PC-3 (cell line): Measurements from ENCODE around the gene RNF26.

ENCODE experiments used
- EZH2 ChIP-seq: fragments of 300-600 bp; sonication (generic); IDR thresholded peaks from one replicate; pipeline ENCODE4 v1.6.1; 2017; ENCODE audit warnings: antibody characterized with exemption, mild to moderate bottlenecking, low read length; ENCODE audit not compliant: unreplicated experiment
- TF ChIP-seq, protein P1 (sequence below): fragments of 300-600 bp; sonication (generic); conservative IDR thresholded peaks from 2 replicates; pipeline ENCODE4 v1.5.1; 2017; ENCODE audit warnings: antibody characterized with exemption, low read depth, mild to moderate bottlenecking, low read length

DNA sequence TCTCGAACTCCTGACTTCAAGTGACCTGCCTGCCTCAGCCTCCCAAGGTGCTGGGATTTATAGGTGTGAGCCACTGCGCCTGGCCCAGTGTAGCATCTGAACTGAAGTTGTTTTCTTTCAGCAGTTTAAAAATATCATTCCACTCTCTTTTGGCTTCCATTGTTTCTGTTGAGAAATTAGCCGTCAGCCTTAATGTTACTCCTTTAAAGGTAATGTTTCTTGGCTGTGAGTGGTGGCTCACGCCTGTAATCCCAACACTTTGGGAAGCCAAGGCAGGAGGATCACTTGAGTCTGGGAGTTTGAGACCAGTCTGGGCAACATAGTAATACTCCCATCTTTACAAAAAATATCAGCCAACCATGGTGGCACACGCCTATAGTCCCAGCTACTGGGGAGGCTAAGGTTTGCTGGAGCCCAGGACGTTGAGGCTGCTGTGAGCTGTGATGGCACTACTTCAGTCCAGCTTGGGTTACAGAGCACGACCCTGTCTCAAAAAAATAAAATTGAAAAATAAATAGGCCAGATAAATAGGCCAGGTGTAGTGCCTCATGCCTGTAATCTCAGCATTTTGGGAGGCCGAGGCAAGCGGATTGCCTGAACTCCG, 43.3 kb upstream of the RNF26 start:
- TF ChIP-seq, protein P1, sequence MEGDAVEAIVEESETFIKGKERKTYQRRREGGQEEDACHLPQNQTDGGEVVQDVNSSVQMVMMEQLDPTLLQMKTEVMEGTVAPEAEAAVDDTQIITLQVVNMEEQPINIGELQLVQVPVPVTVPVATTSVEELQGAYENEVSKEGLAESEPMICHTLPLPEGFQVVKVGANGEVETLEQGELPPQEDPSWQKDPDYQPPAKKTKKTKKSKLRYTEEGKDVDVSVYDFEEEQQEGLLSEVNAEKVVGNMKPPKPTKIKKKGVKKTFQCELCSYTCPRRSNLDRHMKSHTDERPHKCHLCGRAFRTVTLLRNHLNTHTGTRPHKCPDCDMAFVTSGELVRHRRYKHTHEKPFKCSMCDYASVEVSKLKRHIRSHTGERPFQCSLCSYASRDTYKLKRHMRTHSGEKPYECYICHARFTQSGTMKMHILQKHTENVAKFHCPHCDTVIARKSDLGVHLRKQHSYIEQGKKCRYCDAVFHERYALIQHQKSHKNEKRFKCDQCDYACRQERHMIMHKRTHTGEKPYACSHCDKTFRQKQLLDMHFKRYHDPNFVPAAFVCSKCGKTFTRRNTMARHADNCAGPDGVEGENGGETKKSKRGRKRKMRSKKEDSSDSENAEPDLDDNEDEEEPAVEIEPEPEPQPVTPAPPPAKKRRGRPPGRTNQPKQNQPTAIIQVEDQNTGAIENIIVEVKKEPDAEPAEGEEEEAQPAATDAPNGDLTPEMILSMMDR: no peak
- no peak for TF ChIP-seq EZH2
